ENCODE data around the gene PLEKHM3. TPM values are rescaled to one million over a fixed set of nuclear protein-coding genes. Genes with fewer than 3 reads are reported as not detected.

The PLEKHM3 gene
- total RNA-seq, 1 experiment from 2014 or later: 2.5 TPM

GRCh38 chr2:208037564-208038487 lies 12.5 kb upstream of the PLEKHM3 start:
- in situ Hi-C loops (cut with HindIII; ENCODE audit: low pct_unique_long_range_greater_than_20kb, low sequenced_read_pairs): no loop called here
- CTCF ChIA-PET: interaction anchor here (0.7 kb wide), 1 partner anchor 63 kb away, joined by 3 read pairs; no protein-coding TSS in a partner anchor
- no TSS peak for BruUV-seq (replicated peaks)
- Histone ChIP-seq H3K27me3 (ENCODE audit: control insufficient read depth, insufficient read depth, low read length) (no peaks in the 10 kb centered on the region), H3K27ac (ENCODE audit: low read length) (no peak overlapping the region), H3K36me3 (ENCODE audit: control insufficient read depth, insufficient read depth, low read length) (no peaks in the 10 kb centered on the region), H3K4me3 (ENCODE audit: low read depth in 2 of 2, low read length in 2 of 2) (no peak overlapping the region), H3K4me1 (ENCODE audit: control insufficient read depth, insufficient read depth, low read length) (no peaks in the 10 kb centered on the region; the same call in 1 of the 2 replicates), H3K9me3 (ENCODE audit: control insufficient read depth, insufficient read depth, low read depth, low read length) (no peaks in the 10 kb centered on the region)
- intact Hi-C loops (cut with micrococcal nuclease; ENCODE audit: unreplicated experiment): no loop called here
- DNase-seq (ENCODE audit: low read depth, low spot score) (no peak), ATAC-seq (no peak)
- POLR2A ChIA-PET: no interaction called here
- TF ChIP-seq TCF7L2 (IDR thresholded peaks at IDR 0.05; ENCODE audit: low read depth, low read length): no peak
- no peak for TF ChIP-seq CTCF (IDR thresholded peaks at IDR 0.05)
- TF ChIP-seq SIN3A (IDR thresholded peaks at IDR 0.05; ENCODE audit: borderline replicate concordance, insufficient read depth, low read depth, low read length): no peak
- no peak for TF ChIP-seq POLR2AphosphoS5 (IDR thresholded peaks at IDR 0.05; ENCODE audit: low read depth, low read length)
- no peak for TF ChIP-seq REST (IDR thresholded peaks at IDR 0.05; ENCODE audit: insufficient read depth in 1 of 2, low read depth in 2 of 2, low read length in 1 of 2)

DNA sequence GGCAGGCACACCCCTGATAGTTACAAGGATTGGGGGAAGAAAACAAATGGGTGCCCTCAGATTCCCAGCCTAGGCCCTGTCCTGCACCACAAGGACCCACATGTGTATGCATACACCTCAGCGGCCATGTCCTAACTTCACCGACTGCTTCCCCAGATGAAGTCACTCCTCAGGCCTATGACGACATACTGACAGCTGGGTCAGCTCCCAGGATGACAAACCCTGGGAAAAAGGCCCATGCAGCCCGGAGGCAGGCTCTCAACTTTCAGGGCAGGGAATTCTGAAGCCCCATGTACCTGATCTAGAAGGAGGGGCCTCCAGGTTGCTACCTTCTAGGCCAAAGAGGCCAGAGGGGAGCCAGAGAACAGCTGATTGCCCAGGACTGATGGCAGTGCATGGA lies 11.0 kb upstream of the PLEKHM3 start:
- H3K27ac ChIP-seq (ENCODE audit: low read length): no peak overlapping the region
- H3K4me3 ChIP-seq (ENCODE audit: low read depth in 2 of 2, low read length in 2 of 2): no peak overlapping the region
- in situ Hi-C loops (cut with HindIII; ENCODE audit: low pct_unique_long_range_greater_than_20kb, low sequenced_read_pairs) (no loop called here), intact Hi-C loops (cut with micrococcal nuclease; ENCODE audit: unreplicated experiment) (no loop called here)
- ChIA-PET CTCF (no interaction called here), POLR2A (no interaction called here)
- no peak for TF ChIP-seq REST (IDR thresholded peaks at IDR 0.05; ENCODE audit: insufficient read depth in 1 of 2, low read depth in 2 of 2, low read length in 1 of 2)
- TF ChIP-seq TCF7L2 (IDR thresholded peaks at IDR 0.05; ENCODE audit: low read depth, low read length): no peak
- TF ChIP-seq POLR2AphosphoS5 (IDR thresholded peaks at IDR 0.05; ENCODE audit: low read depth, low read length): no peak
- no peak for TF ChIP-seq SIN3A (IDR thresholded peaks at IDR 0.05; ENCODE audit: borderline replicate concordance, insufficient read depth, low read depth, low read length)
- TF ChIP-seq CTCF (IDR thresholded peaks at IDR 0.05): no peak
- no TSS peak for BruUV-seq (replicated peaks)
- no peaks in the 10 kb centered on the region for H3K27me3 ChIP-seq (ENCODE audit: control insufficient read depth, insufficient read depth, low read length)
- ATAC-seq (no peak), DNase-seq (ENCODE audit: low read depth, low spot score) (no peak)
- H3K9me3 ChIP-seq (ENCODE audit: control insufficient read depth, insufficient read depth, low read depth, low read length): no peaks in the 10 kb centered on the region
- H3K4me1 ChIP-seq (ENCODE audit: control insufficient read depth, insufficient read depth, low read length): no peaks in the 10 kb centered on the region; the same call in 1 of the 2 replicates
- H3K36me3 ChIP-seq (ENCODE audit: control insufficient read depth, insufficient read depth, low read length): no peaks in the 10 kb centered on the region

Data from Panc1 (cell line).